CD14-positive monocyte (primary cell): ENCODE results near the gene CLEC4G. TPM values are rescaled to one million over a fixed set of nuclear protein-coding genes. Genes with fewer than 3 reads are reported as not detected.

Experiments used
- DNase-seq, 3 donors: peaks; one replicate each; pipeline ENCODE4 v3.0.0-alpha.2; 2011 to 2022
- H2AFZ ChIP-seq: 2 replicates; pipeline ENCODE4 v1.6.0; 2012; ENCODE audit warnings: mild to moderate bottlenecking, low read depth, low read length, inconsistent platforms; ENCODE audit not compliant: insufficient read depth, poor library complexity, severe bottlenecking
- H3K27ac ChIP-seq, 2 donors: 1 replicate in 1 of 2; 2 replicates in 1 of 2; pipeline ENCODE4 v1.5.1; 2012 to 2013; ENCODE audit warnings: low read length in 2 of 2, control low read depth in 1 of 2, inconsistent platforms in 1 of 2, low read depth in 1 of 2, mild to moderate bottlenecking in 1 of 2
- H3K27me3 ChIP-seq, 2 donors: one replicate each; pipeline versions ENCODE4 v1.6.0 to v1.6.1; 2011 to 2013; ENCODE audit warnings: low read length in 2 of 2; ENCODE audit not compliant: control insufficient read depth in 2 of 2, insufficient read depth in 2 of 2
- H3K36me3 ChIP-seq, 2 donors: replicated peaks in 1 of 2; 1 replicate in 1 of 2; 2 replicates in 1 of 2; pipeline versions ENCODE4 v1.5.1 to v1.6.1; 2012 to 2013; ENCODE audit warnings: low read length in 2 of 2, control low read depth in 1 of 2, inconsistent platforms in 1 of 2, mild to moderate bottlenecking in 1 of 2; ENCODE audit not compliant: insufficient read depth in 2 of 2, control insufficient read depth in 1 of 2
- H3K4me1 ChIP-seq, 2 donors: 1 replicate in 1 of 2; 2 replicates in 1 of 2; pipeline versions ENCODE4 v1.5.1 to v1.6.1; 2012 to 2013; ENCODE audit warnings: low read length in 2 of 2, control low read depth in 1 of 2, inconsistent platforms in 1 of 2, mild to moderate bottlenecking in 1 of 2, moderate library complexity in 1 of 2; ENCODE audit not compliant: insufficient read depth in 2 of 2, control insufficient read depth in 1 of 2
- H3K4me2 ChIP-seq: replicated peaks from 2 replicates; pipeline ENCODE3; 2012; ENCODE audit warnings: low read length, moderate library complexity, mild to moderate bottlenecking; ENCODE audit not compliant: poor library complexity, severe bottlenecking; ENCODE audit errors: extremely low read depth
- H3K4me3 ChIP-seq, 3 experiments: fragments of 200-600 bp in 1 of 3; sonication (generic) in 1 of 3; replicated peaks in 1 of 3; 1 replicate in 2 of 3; 2 replicates in 1 of 3; pipeline ENCODE4 v1.5.1; 2011 to 2013; ENCODE audit warnings: low read length in 3 of 3, mild to moderate bottlenecking in 3 of 3, control low read depth in 2 of 3, low read depth in 2 of 3, inconsistent platforms in 1 of 3, moderate library complexity in 1 of 3
- H3K79me2 ChIP-seq: 2 replicates; pipeline ENCODE4 v1.6.0; 2012; ENCODE audit warnings: mild to moderate bottlenecking, control low read depth, inconsistent platforms, low read length, moderate library complexity; ENCODE audit not compliant: insufficient read depth
- H3K9ac ChIP-seq: 2 replicates; pipeline ENCODE4 v1.6.0; 2017; ENCODE audit warnings: low read length, mild to moderate bottlenecking; ENCODE audit not compliant: insufficient read depth, poor library complexity, severe bottlenecking
- H3K9me3 ChIP-seq, 2 donors: replicated peaks in 1 of 2; 1 replicate in 1 of 2; 2 replicates in 1 of 2; pipeline versions ENCODE4 v1.5.1 to v1.6.1; 2012 to 2013; ENCODE audit warnings: low read length in 2 of 2, control low read depth in 1 of 2; ENCODE audit not compliant: control insufficient read depth in 1 of 2, insufficient read depth in 1 of 2
- H4K20me1 ChIP-seq: 2 replicates; pipeline ENCODE4 v1.6.0; 2012; ENCODE audit warnings: mild to moderate bottlenecking, low read length, control low read depth, moderate library complexity; ENCODE audit not compliant: insufficient read depth
- H3K27ac Mint-ChIP-seq, 7 donors: one replicate each; pipeline ENCODE4 v1.8.0; 2020; ENCODE audit warnings: mild to moderate bottlenecking in 7 of 7, mixed read lengths in 7 of 7, moderate library complexity in 6 of 7, inconsistent platforms in 2 of 7
- H3K27me3 Mint-ChIP-seq, 3 donors: one replicate each; pipeline ENCODE4 v1.8.0; 2021 to 2022; ENCODE audit warnings: low read depth in 3 of 3, mild to moderate bottlenecking in 3 of 3, mixed read lengths in 3 of 3, moderate library complexity in 3 of 3, inconsistent platforms in 1 of 3
- H3K36me3 Mint-ChIP-seq, 2 donors: one replicate each; pipeline ENCODE4 v1.8.0; 2020; ENCODE audit warnings: mixed read lengths in 2 of 2, inconsistent platforms in 1 of 2, mild to moderate bottlenecking in 1 of 2
- H3K4me1 Mint-ChIP-seq: one replicate; pipeline ENCODE4 v1.8.0; 2020; ENCODE audit warnings: mild to moderate bottlenecking, mixed read lengths
- H3K4me3 Mint-ChIP-seq, 2 donors: one replicate each; pipeline ENCODE4 v1.8.0; 2020; ENCODE audit warnings: mild to moderate bottlenecking in 2 of 2, mixed read lengths in 2 of 2, moderate library complexity in 1 of 2
- H3K9me3 Mint-ChIP-seq, 7 donors: one replicate each; pipeline ENCODE4 v1.8.0; 2020 to 2022; ENCODE audit warnings: mixed read lengths in 7 of 7, mild to moderate bottlenecking in 6 of 7, moderate library complexity in 6 of 7, inconsistent platforms in 2 of 7
- CTCF ChIP-seq: fragments of 200-600 bp; IDR thresholded peaks from one replicate; pipeline ENCODE4 v1.8.0; 2022; ENCODE audit warnings: antibody characterized with exemption, mild to moderate bottlenecking
- WGBS: methylation state at CpG from one replicate; pipeline ENCODE4 v1.1.5; 2013; ENCODE audit warnings: missing lambda C conversion rate; ENCODE audit not compliant: insufficient coverage; 5-methylcytosine and 5-hydroxymethylcytosine counted together
- intact Hi-C, 2 donors: fragments of 100-400 bp; cut with micrococcal nuclease; formaldehyde crosslinking; loops; one replicate each; pipeline versions ENCODE4 v1.15.0 to v1.15.1; 2023
- polyA plus RNA-seq, 3 donors: library from polyadenylated mRNA; depleted of rRNA in 1 of 3; unstranded in 2 of 3; stranded (reverse) in 1 of 3; fragments of 300-500 nt in 2 of 3; fragments of >200 nt in 1 of 3; fragmentation: Illumina TruSeq in 2 of 3; gene quantifications; 1 replicate in 2 of 3; 2 replicates in 1 of 3; pipeline ENCODE4 v1.2.3, GENCODE V29; 2012 to 2021

Gene CLEC4G
- polyA plus RNA-seq, 3 donors: 4.7 to 7.9 (median 7.1) TPM

GRCh38 chr19:7734220-7735203 lies 2.6 kb upstream of the CLEC4G start:
- DNase-seq: peak; percentile 71 to 89 (median 88)
- Histone ChIP-seq H3K4me3 (peak overlapping the region in 1 of 3 experiments; percentile 53), H3K9me3 (no peaks in the 10 kb centered on the region), H3K9ac (no peak overlapping the region), H3K27me3 (peaks cover 0 to 3% of the 10 kb centered on the region in 2 donors), H3K4me1 (peaks cover 48 to 66% of the 10 kb centered on the region in 2 donors), H4K20me1 (no peaks in the 10 kb centered on the region), H3K4me2 (peak overlapping the region; percentile 61), H3K79me2 (no peaks in the 10 kb centered on the region), H2AFZ (peak overlapping the region; percentile 72), H3K27ac (peak overlapping the region; percentile 58 to 86), H3K36me3 (no peaks in the 10 kb centered on the region)
- WGBS: 23% methylated on average over 5 of the region's 12 CpGs
- peaks cover 57% of the 10 kb centered on the region for H3K4me1 Mint-ChIP-seq
- H3K36me3 Mint-ChIP-seq: peaks cover 0 to 3% of the 10 kb centered on the region in 2 donors
- peaks cover 2 to 19% (median 17%) of the 10 kb centered on the region in 3 donors for H3K27me3 Mint-ChIP-seq
- H3K9me3 Mint-ChIP-seq: peaks cover 0 to 5% (median 0%) of the 10 kb centered on the region in 7 donors
- TF ChIP-seq CTCF: no peak
- intact Hi-C loops: loop anchor here in 1 of 2 donors (5.0 kb wide), 1 partner anchor 37 kb away; no protein-coding TSS in a partner anchor
- peak overlapping the region in 1 of 2 donors; percentile 84 for H3K4me3 Mint-ChIP-seq
- peak overlapping the region; percentile 86 to 93 (median 90) for H3K27ac Mint-ChIP-seq

DNA sequence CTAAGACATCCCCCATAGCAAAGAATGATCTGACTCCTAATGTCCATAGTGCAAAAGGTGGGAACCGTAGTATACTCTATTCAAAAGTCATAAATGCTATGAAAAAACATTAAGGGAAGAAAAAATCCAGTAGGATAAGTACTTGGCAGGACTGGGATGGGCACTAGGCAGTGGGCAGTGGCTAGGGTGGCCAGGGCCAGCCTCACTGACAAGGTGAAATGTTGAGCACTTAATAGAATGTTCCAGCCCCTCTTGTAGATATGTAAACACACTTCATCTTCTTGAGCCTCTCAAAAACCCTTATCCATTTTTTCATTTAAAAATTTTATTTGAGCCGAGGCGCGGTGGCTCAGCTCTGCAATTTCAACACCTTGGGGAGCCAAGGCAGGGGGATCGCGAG lies 1.5 kb upstream of the CLEC4G start:
- H3K9me3 Mint-ChIP-seq: peaks cover 0 to 5% (median 0%) of the 10 kb centered on the region in 7 donors
- Histone ChIP-seq H3K4me3 (no peak overlapping the region), H3K27ac (peak overlapping the region; percentile 18 to 86), H3K79me2 (no peaks in the 10 kb centered on the region), H3K9ac (no peak overlapping the region), H3K4me1 (peaks cover 50 to 70% of the 10 kb centered on the region in 2 donors), H3K27me3 (peaks cover 0 to 3% of the 10 kb centered on the region in 2 donors), H4K20me1 (no peaks in the 10 kb centered on the region), H2AFZ (no peak overlapping the region), H3K4me2 (peak overlapping the region; percentile 61), H3K36me3 (no peaks in the 10 kb centered on the region), H3K9me3 (no peaks in the 10 kb centered on the region)
- no peak overlapping the region for H3K4me3 Mint-ChIP-seq
- H3K36me3 Mint-ChIP-seq: peaks cover 0 to 4% of the 10 kb centered on the region in 2 donors
- whole genome bisulfite sequencing: no CpG with 5 or more reads among the region's 6 CpGs
- intact Hi-C loops: no loop called here
- TF ChIP-seq CTCF: no peak
- H3K27me3 Mint-ChIP-seq: peaks cover 2 to 19% (median 19%) of the 10 kb centered on the region in 3 donors
- H3K4me1 Mint-ChIP-seq: peaks cover 62% of the 10 kb centered on the region
- H3K27ac Mint-ChIP-seq: peak overlapping the region in 4 of 7 donors; percentile 25 to 86 (median 56)
- no peak for DNase-seq
